ENCODE data around the gene QSOX2. TPM values are rescaled to one million over a fixed set of nuclear protein-coding genes. Genes with fewer than 3 reads are reported as not detected.

QSOX2 gene
- total and polyA plus RNA-seq, 4 donors: 4.9 to 12.2 (median 10.3) TPM

DNA sequence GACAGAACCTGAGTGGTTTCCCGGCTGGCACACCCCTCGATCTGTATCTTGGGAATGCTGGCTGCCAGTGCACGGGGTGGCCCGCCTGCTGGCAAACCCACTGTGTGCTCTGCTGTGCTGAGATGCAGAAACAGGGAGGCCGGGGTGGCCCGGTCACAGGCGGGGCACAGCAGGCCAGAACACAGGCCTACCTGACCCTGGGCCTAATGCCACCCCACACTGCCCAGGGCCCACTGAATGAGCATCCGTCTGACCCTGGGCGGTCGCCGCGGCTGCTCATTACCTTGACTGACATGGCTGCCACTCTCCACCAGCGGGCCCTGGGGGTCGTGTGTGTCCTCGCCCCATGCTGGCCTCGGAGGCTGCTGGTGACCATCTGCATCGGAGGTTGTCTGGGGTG lies 14.2 kb upstream of the QSOX2 start:
- Histone ChIP-seq H3K9ac (ENCODE audit: insufficient read depth in 1 of 2, low read length in 2 of 2) (no peak overlapping the region), H3K4me3 (no peak overlapping the region), H3K27ac (ENCODE audit: low read depth in 1 of 2, low read length in 1 of 2) (no peak overlapping the region), H3K4me1 (ENCODE audit: control insufficient read depth in 5 of 5, insufficient read depth in 5 of 5, low read length in 5 of 5) (no peaks in the 10 kb centered on the region), H3K9me3 (ENCODE audit: control insufficient read depth in 4 of 4, insufficient read depth in 3 of 4, low read length in 3 of 4) (peaks cover 0 to 3% (median 0%) of the 10 kb centered on the region in 4 donors), H3K27me3 (ENCODE audit: control insufficient read depth in 3 of 3, insufficient read depth in 3 of 3, low read length in 2 of 3) (no peaks in the 10 kb centered on the region), H3K36me3 (ENCODE audit: control insufficient read depth in 4 of 4, insufficient read depth in 4 of 4, low read length in 4 of 4) (no peaks in the 10 kb centered on the region)
- WGBS, 2 donors: 89 to 93% methylated on average over 17 of the region's 17 CpGs
- TF ChIP-seq, protein P1, sequence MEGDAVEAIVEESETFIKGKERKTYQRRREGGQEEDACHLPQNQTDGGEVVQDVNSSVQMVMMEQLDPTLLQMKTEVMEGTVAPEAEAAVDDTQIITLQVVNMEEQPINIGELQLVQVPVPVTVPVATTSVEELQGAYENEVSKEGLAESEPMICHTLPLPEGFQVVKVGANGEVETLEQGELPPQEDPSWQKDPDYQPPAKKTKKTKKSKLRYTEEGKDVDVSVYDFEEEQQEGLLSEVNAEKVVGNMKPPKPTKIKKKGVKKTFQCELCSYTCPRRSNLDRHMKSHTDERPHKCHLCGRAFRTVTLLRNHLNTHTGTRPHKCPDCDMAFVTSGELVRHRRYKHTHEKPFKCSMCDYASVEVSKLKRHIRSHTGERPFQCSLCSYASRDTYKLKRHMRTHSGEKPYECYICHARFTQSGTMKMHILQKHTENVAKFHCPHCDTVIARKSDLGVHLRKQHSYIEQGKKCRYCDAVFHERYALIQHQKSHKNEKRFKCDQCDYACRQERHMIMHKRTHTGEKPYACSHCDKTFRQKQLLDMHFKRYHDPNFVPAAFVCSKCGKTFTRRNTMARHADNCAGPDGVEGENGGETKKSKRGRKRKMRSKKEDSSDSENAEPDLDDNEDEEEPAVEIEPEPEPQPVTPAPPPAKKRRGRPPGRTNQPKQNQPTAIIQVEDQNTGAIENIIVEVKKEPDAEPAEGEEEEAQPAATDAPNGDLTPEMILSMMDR (IDR thresholded peaks at IDR 0.05; ENCODE audit: control extremely low read depth, extremely low read depth): no peak
- no peak for ATAC-seq (ENCODE audit: insufficient read depth, low FRiP score)
- DNase-seq: no peak

DNA sequence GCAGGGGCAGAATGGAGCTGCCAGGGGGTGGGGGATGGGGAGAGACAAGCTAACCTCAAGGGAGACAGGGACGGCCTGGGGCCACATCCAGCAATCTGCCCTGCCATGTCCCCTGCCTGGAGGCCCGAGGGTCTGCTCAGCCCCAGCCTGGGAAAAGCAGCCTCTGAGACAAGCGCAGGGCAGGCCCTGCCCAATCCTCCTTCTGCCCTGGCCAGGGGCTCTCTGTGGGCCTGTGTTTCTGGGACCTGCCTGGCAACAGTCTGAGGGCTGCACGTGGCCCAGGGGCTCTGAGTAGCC lies 13.9 kb upstream of the QSOX2 start:
- Histone ChIP-seq H3K27me3 (ENCODE audit: control insufficient read depth in 3 of 3, insufficient read depth in 3 of 3, low read length in 2 of 3) (no peaks in the 10 kb centered on the region), H3K27ac (ENCODE audit: low read depth in 1 of 2, low read length in 1 of 2) (no peak overlapping the region), H3K9me3 (ENCODE audit: control insufficient read depth in 4 of 4, insufficient read depth in 3 of 4, low read length in 3 of 4) (peaks cover 0 to 3% (median 0%) of the 10 kb centered on the region in 4 donors), H3K9ac (ENCODE audit: insufficient read depth in 1 of 2, low read length in 2 of 2) (no peak overlapping the region), H3K4me3 (no peak overlapping the region), H3K4me1 (ENCODE audit: control insufficient read depth in 5 of 5, insufficient read depth in 5 of 5, low read length in 5 of 5) (no peaks in the 10 kb centered on the region), H3K36me3 (ENCODE audit: control insufficient read depth in 4 of 4, insufficient read depth in 4 of 4, low read length in 4 of 4) (no peaks in the 10 kb centered on the region)
- WGBS, 2 donors: 54 to 58% methylated on average over 4 of the region's 4 CpGs
- DNase-seq (no peak), ATAC-seq (ENCODE audit: insufficient read depth, low FRiP score) (no peak)
- TF ChIP-seq, protein P1 (IDR thresholded peaks at IDR 0.05; ENCODE audit: control extremely low read depth, extremely low read depth): no peak

DNA sequence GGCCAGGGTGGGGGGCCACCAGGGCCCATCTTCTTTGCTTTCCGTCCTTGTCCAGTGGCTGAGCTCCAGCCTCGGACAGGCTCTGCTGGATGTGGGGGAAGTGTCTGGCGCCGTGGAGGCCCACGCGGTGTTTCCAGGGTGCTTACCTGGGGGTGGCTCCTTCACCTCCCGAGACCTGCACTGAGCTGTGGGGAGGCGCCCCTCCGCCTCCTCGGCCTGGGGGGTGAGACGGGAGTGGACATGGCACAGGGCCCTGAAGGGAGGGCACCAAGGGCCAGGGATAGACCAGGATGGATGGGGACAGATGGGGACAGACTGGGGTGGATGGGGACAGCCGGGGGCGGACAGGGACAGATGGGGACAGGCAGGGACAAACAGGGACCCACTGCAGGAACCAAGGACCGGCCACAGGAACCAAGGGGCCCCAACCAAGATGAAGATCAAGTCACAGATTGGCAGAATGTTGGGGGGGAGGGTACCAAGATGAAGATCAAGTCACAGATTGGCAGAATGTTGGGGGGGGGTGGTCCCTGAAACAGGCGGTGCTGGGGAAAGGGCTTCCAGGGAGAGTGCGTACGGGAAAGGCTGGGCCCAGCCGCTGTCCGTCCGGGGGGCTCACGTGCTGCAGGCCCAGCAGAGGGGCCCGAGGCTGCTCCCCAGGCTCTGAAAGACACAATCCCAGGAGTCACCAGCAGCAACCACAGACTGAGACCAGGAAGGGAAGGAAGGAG lies 13.3 kb upstream of the QSOX2 start:
- Histone ChIP-seq H3K36me3 (ENCODE audit: control insufficient read depth in 4 of 4, insufficient read depth in 4 of 4, low read length in 4 of 4) (no peaks in the 10 kb centered on the region), H3K4me3 (no peak overlapping the region), H3K27ac (ENCODE audit: low read depth in 1 of 2, low read length in 1 of 2) (no peak overlapping the region), H3K9me3 (ENCODE audit: control insufficient read depth in 4 of 4, insufficient read depth in 3 of 4, low read length in 3 of 4) (peaks cover 0 to 3% (median 0%) of the 10 kb centered on the region in 4 donors), H3K9ac (ENCODE audit: insufficient read depth in 1 of 2, low read length in 2 of 2) (no peak overlapping the region), H3K4me1 (ENCODE audit: control insufficient read depth in 5 of 5, insufficient read depth in 5 of 5, low read length in 5 of 5) (no peaks in the 10 kb centered on the region), H3K27me3 (ENCODE audit: control insufficient read depth in 3 of 3, insufficient read depth in 3 of 3, low read length in 2 of 3) (no peaks in the 10 kb centered on the region)
- DNase-seq (no peak), ATAC-seq (ENCODE audit: insufficient read depth, low FRiP score) (no peak)
- 74 to 76% methylated on average over 22 of the region's 22 CpGs for WGBS, 2 donors
- TF ChIP-seq, protein P1 (IDR thresholded peaks at IDR 0.05; ENCODE audit: control extremely low read depth, extremely low read depth): no peak

DNA sequence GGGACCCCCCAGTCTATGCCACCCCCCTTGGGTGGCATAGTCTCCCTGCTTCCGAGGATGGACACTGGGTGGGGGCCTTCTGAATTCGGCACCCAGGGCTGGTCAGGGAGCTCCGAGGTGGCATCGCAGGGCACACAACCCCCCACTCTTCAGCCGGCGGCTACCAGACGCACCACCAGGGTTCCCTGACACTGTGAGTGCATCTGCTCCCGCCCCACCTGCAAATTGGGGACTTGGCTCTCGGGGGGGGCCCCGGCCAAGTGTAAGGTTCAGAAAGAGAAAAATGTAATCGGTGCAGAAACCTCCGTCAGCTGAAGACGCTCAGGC lies 12.7 kb upstream of the QSOX2 start:
- no peaks in the 10 kb centered on the region for H3K27me3 ChIP-seq (ENCODE audit: control insufficient read depth in 3 of 3, insufficient read depth in 3 of 3, low read length in 2 of 3)
- ATAC-seq (ENCODE audit: insufficient read depth, low FRiP score): no peak
- TF ChIP-seq, protein P1 (IDR thresholded peaks at IDR 0.05; ENCODE audit: control extremely low read depth, extremely low read depth): no peak
- H3K9me3 ChIP-seq (ENCODE audit: control insufficient read depth in 4 of 4, insufficient read depth in 3 of 4, low read length in 3 of 4): peaks cover 0 to 3% (median 0%) of the 10 kb centered on the region in 4 donors
- H3K4me1 ChIP-seq (ENCODE audit: control insufficient read depth in 5 of 5, insufficient read depth in 5 of 5, low read length in 5 of 5): no peaks in the 10 kb centered on the region
- no peak overlapping the region for H3K4me3 ChIP-seq
- no peak overlapping the region for H3K9ac ChIP-seq (ENCODE audit: insufficient read depth in 1 of 2, low read length in 2 of 2)
- DNase-seq: no peak
- H3K27ac ChIP-seq (ENCODE audit: low read depth in 1 of 2, low read length in 1 of 2): no peak overlapping the region
- H3K36me3 ChIP-seq (ENCODE audit: control insufficient read depth in 4 of 4, insufficient read depth in 4 of 4, low read length in 4 of 4): no peaks in the 10 kb centered on the region
- WGBS, 2 donors: 77 to 92% methylated on average over 13 of the region's 13 CpGs
